ENCODE data around the gene KCNIP3. TPM values are rescaled to one million over a fixed set of nuclear protein-coding genes. Genes with fewer than 3 reads are reported as not detected.

Gene KCNIP3
- total RNA-seq, 4 donors from 2014 or later: 2.3 to 28.0 (median 12.7) TPM

GRCh38 chr2:95388856-95389244, 91.7 kb downstream of the KCNIP3 start:
- TF ChIP-seq CTCF (IDR thresholded peaks at IDR 0.05; ENCODE audit: low read depth): no peak

DNA sequence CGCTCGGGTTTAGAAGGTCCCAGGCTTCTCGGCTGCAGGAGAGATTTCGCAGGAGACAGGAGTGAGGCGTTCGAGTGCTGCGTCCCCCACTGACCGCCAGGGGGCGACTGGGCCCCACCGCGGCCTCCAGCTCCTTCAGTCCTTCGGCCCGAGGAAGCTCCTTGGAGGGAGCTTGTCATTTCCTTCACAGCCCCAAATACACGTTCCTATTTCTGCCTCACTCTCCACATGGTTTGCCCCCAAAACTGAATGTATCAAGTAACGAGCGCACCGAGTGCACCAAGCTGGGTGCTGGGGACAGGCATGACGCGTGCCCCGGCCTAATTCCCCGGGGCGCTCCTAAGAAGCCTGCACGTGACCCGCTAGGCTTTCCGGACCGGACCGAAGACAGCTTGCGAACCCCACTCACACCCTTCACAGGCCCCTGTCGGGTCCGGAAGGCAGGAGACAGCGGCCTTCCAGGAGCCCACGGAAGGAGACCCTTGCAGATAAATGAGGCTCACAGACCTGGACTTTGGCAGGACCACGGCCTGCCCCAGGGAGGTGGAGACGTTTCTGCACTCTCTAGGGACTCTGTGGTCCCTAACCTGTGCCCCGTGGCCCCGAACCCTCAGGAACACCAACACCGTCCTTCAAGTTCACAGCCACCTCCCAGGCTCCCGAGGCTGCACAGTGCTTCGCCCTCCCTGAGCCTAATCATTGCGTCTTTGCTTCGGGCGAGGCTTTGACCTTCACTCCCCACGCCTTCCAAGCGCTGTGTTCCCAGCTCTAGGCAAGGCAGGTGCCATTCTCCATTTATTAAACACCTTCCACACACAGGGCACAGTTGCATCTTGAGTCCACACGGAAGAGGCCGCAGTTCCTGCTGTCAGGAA, 92.3 kb downstream of the KCNIP3 start:
- TF ChIP-seq CTCF (IDR thresholded peaks at IDR 0.05; ENCODE audit: low read depth): no peak

GRCh38 chr2:95390272-95390880, 93.2 kb downstream of the KCNIP3 start:
- TF ChIP-seq CTCF (IDR thresholded peaks at IDR 0.05; ENCODE audit: low read depth): no peak

DNA sequence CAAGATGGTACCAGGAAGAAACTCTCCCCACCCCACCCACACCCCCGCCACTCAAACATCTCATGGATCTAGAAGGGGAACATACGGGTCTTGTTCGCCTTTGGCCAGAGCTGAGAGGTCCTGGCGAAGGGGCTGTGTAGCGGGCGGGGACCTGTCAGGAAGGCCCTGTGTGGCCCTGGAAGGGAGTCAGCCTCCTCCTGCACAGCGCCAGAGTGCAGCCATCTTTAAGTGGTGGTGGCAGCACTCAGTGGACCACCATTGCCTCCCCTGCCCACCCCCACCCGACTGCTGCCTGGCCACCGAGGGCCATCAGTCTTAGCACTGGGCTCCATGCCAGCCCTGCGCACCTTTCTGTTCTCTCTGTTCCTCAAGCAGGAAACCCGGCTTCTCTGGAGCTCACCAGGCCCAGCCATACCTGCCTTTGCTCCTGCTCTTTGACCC, 93.8 kb downstream of the KCNIP3 start:
- no peak for TF ChIP-seq CTCF (IDR thresholded peaks at IDR 0.05; ENCODE audit: low read depth)

GRCh38 chr2:95391641-95392310, 94.6 kb downstream of the KCNIP3 start:
- no peak for TF ChIP-seq CTCF (IDR thresholded peaks at IDR 0.05; ENCODE audit: low read depth)

DNA sequence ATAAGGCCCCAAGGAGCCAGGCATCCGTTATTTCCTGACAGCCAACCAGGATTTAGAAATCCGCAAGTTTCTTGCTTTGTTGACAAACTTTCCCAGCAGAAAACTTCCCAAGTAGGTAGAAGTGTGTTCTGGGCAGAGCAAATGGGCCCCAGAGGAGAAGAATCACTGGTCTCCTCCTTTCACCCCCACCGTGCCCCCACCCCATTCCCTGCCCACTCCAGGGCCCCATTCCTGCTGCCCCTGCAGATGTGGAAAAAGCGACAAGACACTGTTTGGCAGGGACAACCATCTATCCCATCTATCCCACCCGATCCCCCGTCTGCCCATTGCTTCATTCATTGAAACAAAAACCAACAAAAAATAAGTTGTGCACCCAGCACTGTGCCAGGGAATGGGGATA, 95.2 kb downstream of the KCNIP3 start:
- no peak for TF ChIP-seq CTCF (IDR thresholded peaks at IDR 0.05; ENCODE audit: low read depth)

Measured in subcutaneous adipose tissue (tissue), 4 donors.